SH-SY5Y (cell line): ENCODE results near the gene XBP1.

ENCODE experiments used
- GATA2 ChIP-seq: IDR thresholded peaks from 2 replicates; pipeline ENCODE4 v1.6.1; 2011; ENCODE audit warnings: mild to moderate bottlenecking, low read depth, low read length
- GATA3 ChIP-seq: IDR thresholded peaks from 2 replicates; pipeline ENCODE4 v1.6.1; 2011; ENCODE audit warnings: low read depth, mild to moderate bottlenecking, low read length, moderate library complexity

DNA sequence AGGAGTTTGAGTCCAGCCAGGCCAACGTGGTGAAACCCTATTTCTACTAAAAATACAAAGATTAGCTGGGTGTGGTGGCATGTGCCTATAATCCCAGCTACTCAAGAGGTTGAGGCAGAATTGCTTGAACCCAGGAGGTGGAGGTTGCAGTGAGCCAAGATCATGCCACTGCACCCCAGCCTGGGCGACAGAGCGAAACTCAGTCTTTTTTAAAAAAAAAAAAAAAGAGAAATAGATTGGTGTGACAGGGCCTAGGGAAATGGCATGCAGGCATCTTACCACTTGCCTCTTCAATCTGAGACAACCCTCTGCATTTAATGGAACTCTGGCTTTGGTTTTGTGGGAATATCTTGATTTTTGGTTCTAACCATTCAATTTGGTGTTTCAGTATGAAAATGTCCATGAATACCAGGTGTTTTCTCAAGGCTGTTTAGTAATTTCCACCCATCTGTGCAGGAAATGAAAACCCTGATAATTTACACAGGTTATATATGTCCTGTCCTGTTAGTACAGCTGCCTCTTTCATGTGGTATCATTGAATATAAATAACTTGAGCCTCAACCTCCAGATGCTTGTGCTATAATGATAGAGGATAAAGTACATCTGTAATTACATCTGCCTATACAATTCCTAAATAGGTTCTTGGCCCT, 8.4 kb downstream of the XBP1 start:
- TF ChIP-seq GATA3 (no peak), GATA2 (no peak)
